ENCODE data around the gene ODR4. TPM values are rescaled to one million over a fixed set of nuclear protein-coding genes. Genes with fewer than 3 reads are reported as not detected.

The ODR4 gene
- total RNA-seq: 10 to 100 TPM; 11.3 to 16.8 (median 11.9) TPM

GRCh38 chr1:186375152-186375928 is at the start of gene ODR4, which contains the start of gene TPR:
Gene ODR4 (plus strand): TSS chr1:186375838. CDS start chr1:186379786, 3,948 bp downstream.
Gene TPR (minus strand): TSS chr1:186375253. CDS start chr1:186375028, 225 bp downstream.
- TF ChIP-seq CTCF (IDR thresholded peaks at IDR 0.05 in 4 of 5, conservative IDR thresholded peaks at IDR 0.05 in 1 of 5) (peak; percentile 79 to 94 (median 92)), POLR2A (IDR thresholded peaks at IDR 0.05) (peak; percentile 79 to 86)
- in situ Hi-C loops (cut with MboI; ENCODE audit: low sequenced_read_pairs in 4 of 4): loop anchor here in 1 of 4 donors (10.0 kb wide), 1 partner anchor 1221 kb away; the partner anchor contains the start of genes SWT1 and TRMT1L
- Histone ChIP-seq H3K4me1 (peaks cover 24 to 27% of the 10 kb centered on the region in 2 donors), H3K36me3 (peaks cover 0 to 19% of the 10 kb centered on the region in 2 donors), H3K27ac (peak within 1 kb of the TSS; percentile 97 to 98 (median 97)), H3K27me3 (no peaks in the 10 kb centered on the region), H3K4me3 (peak within 1 kb of the TSS; percentile 87 to 97 (median 89)), H3K9me3 (no peaks in the 10 kb centered on the region)
- DNase-seq (peak; percentile 95 to 98), ATAC-seq (peak; percentile 95 to 96)
- intact Hi-C loops (cut with DNase I; ENCODE audit: low total_unique reads): loop anchor here (1.0 kb wide), 1 partner anchor 1218 kb away; the partner anchor contains the start of gene SWT1

GRCh38 chr1:186326009-186326408 is 49.6 kb upstream of the ODR4 start:
- in situ Hi-C loops (cut with MboI; ENCODE audit: low sequenced_read_pairs in 4 of 4) (loop anchor here in 3 of 4 donors (25.0 kb wide), 2 partner anchors 1189 to 1614 kb away; no protein-coding TSS in a partner anchor), intact Hi-C loops (cut with DNase I; ENCODE audit: low total_unique reads) (no loop called here)
- DNase-seq (no peak), ATAC-seq (no peak)
- Histone ChIP-seq H3K9me3 (no peaks in the 10 kb centered on the region), H3K27ac (no peak overlapping the region), H3K27me3 (no peaks in the 10 kb centered on the region), H3K4me1 (no peaks in the 10 kb centered on the region), H3K4me3 (no peak overlapping the region), H3K36me3 (peaks cover 21 to 86% of the 10 kb centered on the region in 2 donors)
- TF ChIP-seq POLR2A (IDR thresholded peaks at IDR 0.05) (no peak), CTCF (IDR thresholded peaks at IDR 0.05 in 4 of 5, conservative IDR thresholded peaks at IDR 0.05 in 1 of 5) (no peak)

GRCh38 chr1:186327331-186327730 is 48.3 kb upstream of the ODR4 start:
- Histone ChIP-seq H3K9me3 (no peaks in the 10 kb centered on the region), H3K27me3 (no peaks in the 10 kb centered on the region), H3K4me1 (no peaks in the 10 kb centered on the region), H3K36me3 (peaks cover 10 to 86% of the 10 kb centered on the region in 2 donors), H3K4me3 (no peak overlapping the region), H3K27ac (no peak overlapping the region)
- intact Hi-C loops (cut with DNase I; ENCODE audit: low total_unique reads): no loop called here
- ATAC-seq: no peak
- TF ChIP-seq CTCF (IDR thresholded peaks at IDR 0.05 in 4 of 5, conservative IDR thresholded peaks at IDR 0.05 in 1 of 5): no peak
- TF ChIP-seq POLR2A (IDR thresholded peaks at IDR 0.05): no peak
- no peak for DNase-seq
- in situ Hi-C loops (cut with MboI; ENCODE audit: low sequenced_read_pairs in 4 of 4): loop anchor here in 3 of 4 donors (25.0 kb wide), 2 partner anchors 1190 to 1615 kb away; no protein-coding TSS in a partner anchor

- Histone ChIP-seq H3K36me3 (peaks cover 21 to 85% of the 10 kb centered on the region in 2 donors), H3K4me3 (no peak overlapping the region), H3K4me1 (no peaks in the 10 kb centered on the region), H3K9me3 (no peaks in the 10 kb centered on the region), H3K27me3 (no peaks in the 10 kb centered on the region), H3K27ac (no peak overlapping the region)
- in situ Hi-C loops (cut with MboI; ENCODE audit: low sequenced_read_pairs in 4 of 4) (loop anchor here (10.0 to 25.0 kb wide), 3 partner anchors 74 to 1618 kb away; no protein-coding TSS in a partner anchor), intact Hi-C loops (cut with DNase I; ENCODE audit: low total_unique reads) (no loop called here)
- DNase-seq (no peak), ATAC-seq (no peak)
- TF ChIP-seq CTCF (IDR thresholded peaks at IDR 0.05 in 4 of 5, conservative IDR thresholded peaks at IDR 0.05 in 1 of 5) (peak in 1 of 5 experiments; percentile 22), POLR2A (IDR thresholded peaks at IDR 0.05) (no peak)
Observed at GRCh38 chr1:186330758-186331157, 44.9 kb upstream of the ODR4 start.

Measured in gastrocnemius medialis (tissue), 4 donors.